Adrenal gland (tissue), 5 donors: Measurements from ENCODE around the gene FOXI1.

ENCODE experiments used
- POLR2A ChIP-seq, 2 donors: fragments of 450-650 bp; IDR thresholded peaks; one replicate each; pipeline ENCODE4 v1.6.1; 2017; ENCODE audit warnings: antibody characterized with exemption in 2 of 2, mild to moderate bottlenecking in 2 of 2, moderate library complexity in 1 of 2
- TF ChIP-seq, protein P1 (sequence below), 6 experiments: fragments of 450-650 bp in 4 of 6; fragments of 200-600 bp in 2 of 6; sonication (generic) in 1 of 6; IDR thresholded peaks; 1 replicate in 5 of 6; 2 replicates in 1 of 6; pipeline versions ENCODE4 v1.5.1 to v1.8.0; 2016 to 2021; ENCODE audit warnings: antibody characterized with exemption in 6 of 6, mild to moderate bottlenecking in 2 of 6, moderate library complexity in 1 of 6
- donor health status: DM: no; HTN: no; CAD: no.

- TF ChIP-seq, protein P1, sequence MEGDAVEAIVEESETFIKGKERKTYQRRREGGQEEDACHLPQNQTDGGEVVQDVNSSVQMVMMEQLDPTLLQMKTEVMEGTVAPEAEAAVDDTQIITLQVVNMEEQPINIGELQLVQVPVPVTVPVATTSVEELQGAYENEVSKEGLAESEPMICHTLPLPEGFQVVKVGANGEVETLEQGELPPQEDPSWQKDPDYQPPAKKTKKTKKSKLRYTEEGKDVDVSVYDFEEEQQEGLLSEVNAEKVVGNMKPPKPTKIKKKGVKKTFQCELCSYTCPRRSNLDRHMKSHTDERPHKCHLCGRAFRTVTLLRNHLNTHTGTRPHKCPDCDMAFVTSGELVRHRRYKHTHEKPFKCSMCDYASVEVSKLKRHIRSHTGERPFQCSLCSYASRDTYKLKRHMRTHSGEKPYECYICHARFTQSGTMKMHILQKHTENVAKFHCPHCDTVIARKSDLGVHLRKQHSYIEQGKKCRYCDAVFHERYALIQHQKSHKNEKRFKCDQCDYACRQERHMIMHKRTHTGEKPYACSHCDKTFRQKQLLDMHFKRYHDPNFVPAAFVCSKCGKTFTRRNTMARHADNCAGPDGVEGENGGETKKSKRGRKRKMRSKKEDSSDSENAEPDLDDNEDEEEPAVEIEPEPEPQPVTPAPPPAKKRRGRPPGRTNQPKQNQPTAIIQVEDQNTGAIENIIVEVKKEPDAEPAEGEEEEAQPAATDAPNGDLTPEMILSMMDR (IDR thresholded peaks at IDR 0.05): no peak
- no peak for TF ChIP-seq POLR2A (IDR thresholded peaks at IDR 0.05)
These were observed 53.5 kb downstream of the FOXI1 start for GRCh38 chr5:170159101-170159698.
